NB4 (cell line): Measurements from ENCODE around the gene EML4.

Experiments
- DNase-seq: peaks from one replicate; pipeline ENCODE4 v3.0.0; 2010; ENCODE audit warnings: low read depth
- H3K4me3 ChIP-seq: one replicate; pipeline ENCODE4 v1.5.1; 2011; ENCODE audit warnings: mild to moderate bottlenecking, low read depth, low read length, moderate library complexity
- MAX ChIP-seq: IDR thresholded peaks from 2 replicates; pipeline ENCODE4 v1.6.1; 2011; ENCODE audit warnings: low read depth, low read length
- MYC ChIP-seq: IDR thresholded peaks from 2 replicates; pipeline ENCODE4 v1.6.1; 2011; ENCODE audit warnings: low read depth, low read length
- POLR2A ChIP-seq: IDR thresholded peaks from 2 replicates; pipeline ENCODE4 v1.6.1; 2011; ENCODE audit warnings: mild to moderate bottlenecking; ENCODE audit not compliant: insufficient read length; ENCODE audit errors: extremely low read depth
- TF ChIP-seq, protein P1 (sequence below): IDR thresholded peaks from one replicate; pipeline ENCODE4 v1.5.1; 2012; ENCODE audit warnings: low read depth, low read length

EML4 gene

DNA sequence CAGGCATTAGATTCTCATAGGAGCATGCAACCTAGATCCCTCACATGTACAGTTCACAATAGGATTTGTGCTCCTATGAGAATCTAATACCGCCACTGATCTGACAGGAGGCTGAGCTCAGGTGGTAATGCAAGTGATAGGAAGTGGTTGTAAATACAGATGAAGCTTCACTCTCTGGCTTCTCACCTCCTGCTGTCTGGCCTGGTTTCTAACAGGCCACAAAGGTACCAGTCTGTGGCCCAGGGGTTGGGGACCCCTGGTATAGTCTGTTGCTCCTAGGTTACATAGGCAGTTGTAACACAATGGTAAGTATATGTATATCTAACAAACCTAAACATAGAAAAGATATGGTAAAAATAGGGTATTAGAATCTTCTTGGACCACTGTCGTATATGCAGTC, 81.8 kb downstream of the EML4 start:
- no peak for DNase-seq
- TF ChIP-seq POLR2A, result no peak
- no peak overlapping the region for H3K4me3 ChIP-seq

- no peak for DNase-seq
- no peak overlapping the region for H3K4me3 ChIP-seq
- TF ChIP-seq, protein P1, sequence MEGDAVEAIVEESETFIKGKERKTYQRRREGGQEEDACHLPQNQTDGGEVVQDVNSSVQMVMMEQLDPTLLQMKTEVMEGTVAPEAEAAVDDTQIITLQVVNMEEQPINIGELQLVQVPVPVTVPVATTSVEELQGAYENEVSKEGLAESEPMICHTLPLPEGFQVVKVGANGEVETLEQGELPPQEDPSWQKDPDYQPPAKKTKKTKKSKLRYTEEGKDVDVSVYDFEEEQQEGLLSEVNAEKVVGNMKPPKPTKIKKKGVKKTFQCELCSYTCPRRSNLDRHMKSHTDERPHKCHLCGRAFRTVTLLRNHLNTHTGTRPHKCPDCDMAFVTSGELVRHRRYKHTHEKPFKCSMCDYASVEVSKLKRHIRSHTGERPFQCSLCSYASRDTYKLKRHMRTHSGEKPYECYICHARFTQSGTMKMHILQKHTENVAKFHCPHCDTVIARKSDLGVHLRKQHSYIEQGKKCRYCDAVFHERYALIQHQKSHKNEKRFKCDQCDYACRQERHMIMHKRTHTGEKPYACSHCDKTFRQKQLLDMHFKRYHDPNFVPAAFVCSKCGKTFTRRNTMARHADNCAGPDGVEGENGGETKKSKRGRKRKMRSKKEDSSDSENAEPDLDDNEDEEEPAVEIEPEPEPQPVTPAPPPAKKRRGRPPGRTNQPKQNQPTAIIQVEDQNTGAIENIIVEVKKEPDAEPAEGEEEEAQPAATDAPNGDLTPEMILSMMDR, result no peak
- TF ChIP-seq MAX (no peak), MYC (no peak), POLR2A (no peak)
Measured at GRCh38 chr2:42252464-42252863, 83.3 kb downstream of the EML4 start.

GRCh38 chr2:42254186-42254895, 85.2 kb downstream of the EML4 start:
- DNase-seq, result peak; percentile 12

GRCh38 chr2:42256505-42256904, 87.4 kb downstream of the EML4 start:
- H3K4me3 ChIP-seq, result no peak overlapping the region
- DNase-seq, result no peak
- TF ChIP-seq POLR2A (no peak), MAX (no peak), MYC (no peak)
- TF ChIP-seq, protein P1, result no peak

More at GRCh38 chr2:42254186-42254895, 85.2 kb downstream of the EML4 start:
- H3K4me3 ChIP-seq, result no peak overlapping the region
- TF ChIP-seq POLR2A, result no peak
- TF ChIP-seq MYC, result no peak
- TF ChIP-seq MAX, result no peak
- TF ChIP-seq, protein P1, result no peak

- TF ChIP-seq, protein P1, result no peak
- TF ChIP-seq MYC (no peak), MAX (no peak), POLR2A (no peak)
- no peak overlapping the region for H3K4me3 ChIP-seq
- no peak for DNase-seq
Measured at GRCh38 chr2:42261518-42262195, 92.5 kb downstream of the EML4 start.

- TF ChIP-seq MAX (no peak), MYC (no peak), POLR2A (no peak)
- TF ChIP-seq, protein P1, result no peak
- no peak for DNase-seq
- H3K4me3 ChIP-seq, result no peak overlapping the region
Measured at GRCh38 chr2:42266236-42266635, 97.1 kb downstream of the EML4 start.
